ENCODE results near the gene RPGRIP1.
A peak's percentile ranks its signal among the peaks of the same experiment; 100 is the strongest.
"Not testable (repeated sequence)": the region's sequence is repeated elsewhere in the genome, so short reads cannot be mapped to it uniquely, and the experiment has no call there.

Gene RPGRIP1

DNA sequence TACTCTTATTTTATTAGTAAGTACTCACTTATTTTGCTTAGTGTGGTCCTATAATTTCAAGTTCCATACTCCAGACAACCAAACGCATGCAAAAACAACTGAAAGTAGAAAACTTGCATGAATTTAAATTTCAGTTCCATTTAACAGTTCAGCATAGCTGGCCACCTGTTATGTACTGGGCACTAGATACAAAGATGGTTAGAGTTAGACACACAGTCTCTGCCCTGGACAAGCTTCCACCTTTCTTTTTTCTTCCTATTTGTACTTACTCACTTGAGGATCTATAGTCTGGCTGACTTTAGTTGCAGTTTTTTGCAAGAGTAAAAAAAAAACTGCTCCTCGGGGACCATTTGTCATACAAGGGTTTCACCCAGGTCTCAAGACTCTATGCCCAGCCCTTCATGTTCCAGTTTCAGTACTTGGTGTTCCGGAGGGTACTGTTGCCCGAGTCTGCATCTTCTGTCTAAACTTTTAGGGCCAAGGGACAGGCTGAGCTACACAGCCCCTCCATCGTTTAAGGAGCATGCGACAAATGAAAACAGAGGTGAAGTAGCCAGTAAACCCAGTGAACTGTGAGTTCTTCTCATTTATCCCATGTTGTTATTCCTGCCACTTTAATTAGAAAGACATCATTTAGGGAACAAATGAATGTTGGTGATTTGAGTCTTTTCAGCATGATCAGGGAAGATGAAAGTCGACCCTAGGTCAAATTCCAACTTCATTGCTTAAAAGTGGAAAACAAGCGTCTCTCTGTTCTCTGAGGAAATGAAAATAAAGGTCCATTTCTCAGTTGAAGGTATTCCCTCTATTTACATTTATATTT, 22.3 kb downstream of the RPGRIP1 start:
- no peak for DNase-seq

DNA sequence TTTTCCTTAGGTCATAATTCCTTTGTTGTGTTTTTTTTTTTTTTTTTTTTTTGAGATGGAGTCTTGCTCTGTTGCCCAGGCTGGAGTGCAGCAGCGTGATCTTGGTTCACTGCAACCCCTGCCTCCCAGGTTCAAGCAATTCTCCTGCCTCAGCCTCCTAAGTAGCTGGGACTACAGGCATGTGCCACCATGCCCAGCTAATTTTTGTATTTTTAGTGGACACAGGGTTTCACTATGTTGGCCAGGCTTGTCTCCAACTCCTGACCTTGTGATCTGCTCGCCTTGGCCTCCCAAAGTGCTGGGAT, 22.9 kb downstream of the RPGRIP1 start:
- DNase-seq: not testable (repeated sequence)

DNA sequence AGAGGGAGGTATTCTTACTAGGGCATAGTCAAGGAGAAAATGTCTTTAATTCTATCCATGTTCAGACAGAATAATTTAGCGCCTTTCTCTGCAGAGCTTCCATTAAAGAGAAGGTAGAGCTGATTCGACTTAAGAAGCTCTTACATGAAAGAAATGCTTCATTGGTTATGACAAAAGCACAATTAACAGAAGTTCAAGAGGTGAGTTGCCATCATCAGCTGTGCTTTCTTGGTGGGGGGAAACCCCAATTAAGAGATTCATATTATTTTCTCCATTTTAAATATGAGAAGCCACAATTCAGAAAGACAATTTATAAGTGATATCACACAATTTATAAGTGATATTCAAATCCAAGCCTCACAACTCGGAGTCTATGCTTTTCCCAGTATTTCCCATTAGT, 27.8 kb downstream of the RPGRIP1 start:
- no peak for DNase-seq

DNA sequence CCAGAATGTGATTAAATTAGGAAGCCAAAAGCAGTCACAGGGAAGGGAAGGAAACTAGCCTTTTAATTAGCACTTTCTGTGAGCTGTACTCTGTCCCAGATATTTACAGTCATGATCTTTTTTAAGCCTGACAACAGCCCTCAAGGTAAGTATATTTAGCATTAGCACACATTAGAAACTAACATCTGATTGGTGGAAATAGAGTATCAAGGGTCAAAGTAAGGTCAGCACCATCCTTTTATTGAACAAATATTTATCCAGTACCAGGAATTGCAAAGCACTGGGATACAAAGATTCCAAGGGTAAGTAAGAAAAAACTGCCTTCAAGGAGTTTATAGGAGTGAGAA, 28.2 kb downstream of the RPGRIP1 start:
- DNase-seq: no peak

DNA sequence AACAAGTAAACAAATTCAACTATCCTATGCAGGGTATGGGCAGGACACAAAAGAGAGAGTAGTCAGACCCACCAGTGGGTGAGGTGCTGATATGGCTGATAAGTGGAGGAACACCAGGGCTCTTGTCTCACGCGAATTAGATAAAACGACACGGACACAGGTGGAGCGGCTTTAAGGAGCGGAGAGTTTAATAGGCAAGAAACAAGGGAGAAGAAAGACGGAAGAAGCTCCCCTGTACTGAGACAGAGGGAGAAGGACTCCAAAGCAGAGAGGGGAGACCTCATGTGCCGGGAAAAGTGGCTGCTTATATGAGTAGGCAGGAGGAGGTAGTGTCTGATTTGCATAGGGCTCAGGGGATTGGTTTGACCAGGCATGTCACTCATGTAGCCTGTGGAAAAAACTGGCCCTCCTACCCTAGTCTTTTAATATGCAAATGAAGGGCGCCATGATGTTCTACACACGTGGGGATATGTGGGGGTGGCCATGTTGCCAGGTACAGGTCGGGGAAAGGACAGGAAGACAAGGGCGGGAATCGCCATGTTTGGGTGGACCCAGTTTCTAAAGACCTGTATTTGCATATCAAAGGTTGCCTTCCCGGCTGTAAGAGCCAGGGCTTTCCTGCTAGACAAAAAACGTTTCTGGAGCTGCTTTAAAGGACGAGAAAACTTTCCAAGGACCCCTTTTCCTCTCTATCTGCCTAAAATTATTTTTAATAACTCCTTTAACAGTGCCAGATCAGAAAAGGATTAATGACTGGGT, 28.8 kb downstream of the RPGRIP1 start:
- peak; percentile 59 for DNase-seq

DNA sequence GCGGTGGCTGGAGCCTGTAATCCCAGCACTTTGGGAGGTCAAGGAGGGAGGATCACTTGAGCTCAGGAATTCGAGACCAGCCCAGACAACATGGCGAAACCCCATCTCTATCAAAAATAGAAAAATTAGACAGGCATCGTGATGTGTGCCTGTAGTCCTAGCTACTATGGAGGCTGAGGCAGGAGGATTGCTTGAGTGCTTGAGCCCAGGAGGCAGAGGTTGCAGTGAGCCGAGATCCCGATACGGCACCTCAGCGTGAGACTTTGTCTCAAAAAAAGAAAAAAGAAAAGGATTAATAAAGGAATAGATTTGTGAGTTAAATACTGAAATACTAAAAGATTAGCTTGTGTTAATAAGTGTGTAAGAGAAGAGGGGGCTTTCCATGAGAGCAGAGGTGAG, 29.4 kb downstream of the RPGRIP1 start:
- no peak for DNase-seq

DNA sequence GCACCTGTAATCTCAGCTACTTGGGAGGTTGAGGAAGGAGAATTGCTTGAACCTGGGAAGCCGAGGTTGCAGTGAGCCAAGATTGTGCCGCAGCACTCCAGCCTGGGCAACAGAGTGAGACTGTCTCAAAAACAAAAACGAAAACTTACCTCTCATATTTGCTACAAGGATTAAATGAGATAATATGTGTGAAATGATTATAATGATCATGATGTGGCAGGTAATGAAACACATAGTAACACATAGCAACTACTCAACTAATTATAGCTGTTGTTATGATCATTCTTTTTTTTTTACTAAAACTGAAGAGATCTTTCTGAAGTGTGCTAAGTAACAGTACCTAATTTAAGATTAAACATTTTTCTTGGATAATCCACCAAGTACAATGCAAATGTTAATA, 30.1 kb downstream of the RPGRIP1 start:
- no peak for DNase-seq

DNA sequence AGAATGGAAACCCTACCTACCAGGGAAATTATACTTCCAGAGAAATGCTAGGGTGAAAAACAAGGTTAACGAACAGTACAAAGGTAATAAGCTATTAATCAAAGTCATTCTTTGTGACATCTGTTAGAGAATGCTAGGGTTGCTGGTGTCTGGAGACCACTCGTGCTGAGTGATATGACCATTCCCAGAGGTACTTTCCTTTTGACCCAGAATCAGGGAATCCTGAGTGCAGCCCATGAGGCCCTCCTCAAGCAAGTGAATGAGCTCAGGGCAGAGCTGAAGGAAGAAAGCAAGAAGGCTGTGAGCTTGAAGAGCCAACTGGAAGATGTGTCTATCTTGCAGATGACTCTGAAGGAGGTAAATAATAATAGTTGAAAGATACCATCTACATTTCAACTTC, 31.7 kb downstream of the RPGRIP1 start:
- no peak for DNase-seq

DNA sequence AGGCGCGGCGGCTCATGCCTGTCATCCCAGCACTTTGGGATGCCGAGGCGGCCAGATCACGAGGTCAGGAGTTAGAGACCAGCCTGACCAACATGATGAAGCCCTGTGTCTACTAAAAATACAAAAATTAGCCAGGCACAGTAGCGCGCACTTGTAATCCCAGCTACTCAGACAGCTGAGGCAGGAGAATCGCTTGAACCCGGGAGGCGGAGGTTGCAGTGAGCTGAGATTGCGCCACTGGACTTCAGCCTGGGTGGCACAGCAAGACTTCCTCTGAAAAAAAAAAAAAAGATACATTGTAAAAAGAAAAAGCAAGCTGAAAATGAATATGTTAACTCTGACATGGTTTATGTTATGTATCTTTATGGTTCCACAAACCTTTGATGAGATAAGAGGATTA, 33.6 kb downstream of the RPGRIP1 start:
- no peak for DNase-seq

DNA sequence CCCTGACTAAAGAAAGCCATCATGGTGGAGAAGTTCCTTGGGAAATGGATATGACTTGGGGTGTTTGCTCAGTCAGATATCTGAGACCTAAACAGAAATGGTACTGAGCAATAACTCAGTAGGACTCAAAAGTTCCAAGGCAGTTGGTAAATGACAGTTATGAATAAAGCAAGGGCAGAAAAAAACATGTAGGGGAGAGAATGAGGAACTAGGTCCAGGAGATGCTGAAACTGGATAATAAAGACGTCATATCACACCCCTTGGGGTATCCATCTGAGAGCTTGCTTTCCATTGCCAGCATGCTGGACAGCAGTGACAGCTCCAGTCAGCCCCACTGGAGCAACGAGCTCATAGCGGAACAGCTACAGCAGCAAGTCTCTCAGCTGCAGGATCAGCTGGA, 37.5 kb downstream of the RPGRIP1 start:
- no peak for DNase-seq

DNA sequence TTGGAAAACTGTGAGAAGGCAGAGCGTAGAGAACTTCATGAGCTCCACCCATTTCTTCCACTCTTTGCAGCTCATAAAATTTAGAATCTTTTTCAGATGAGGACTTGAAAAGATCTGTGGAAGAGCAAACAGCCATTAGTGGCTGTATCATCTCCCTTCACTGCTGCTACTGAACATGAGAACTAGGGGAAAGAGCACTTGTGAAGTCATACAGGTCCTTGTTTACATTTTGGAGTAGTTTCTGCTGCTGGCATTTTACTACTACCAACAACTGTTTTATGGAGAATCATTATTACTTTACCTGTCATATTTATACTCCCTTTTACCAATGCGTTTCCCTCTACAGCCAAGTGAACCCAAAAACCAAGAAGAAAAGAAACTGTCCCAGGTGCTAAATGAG, 41.0 kb downstream of the RPGRIP1 start:
- DNase-seq: no peak

DNA sequence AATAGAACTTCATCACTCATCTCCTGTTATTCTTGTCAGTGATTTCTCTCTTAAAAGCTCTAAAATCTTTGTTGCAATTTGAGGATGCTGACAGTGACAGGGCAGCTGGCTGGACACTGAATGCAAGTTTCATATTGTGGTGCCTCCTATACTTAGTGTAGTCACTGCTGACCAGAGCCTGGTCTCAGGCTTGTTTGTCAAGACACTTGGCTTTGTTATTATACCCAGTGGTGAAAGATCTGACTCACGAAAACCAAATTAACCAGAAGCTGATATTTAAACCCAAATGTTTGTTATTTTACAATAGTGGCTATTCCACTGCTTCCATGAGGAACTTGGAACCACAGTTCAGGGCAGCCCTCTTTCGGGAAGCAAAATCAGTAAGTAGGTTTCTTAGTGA, 42.8 kb downstream of the RPGRIP1 start:
- no peak for DNase-seq

DNA sequence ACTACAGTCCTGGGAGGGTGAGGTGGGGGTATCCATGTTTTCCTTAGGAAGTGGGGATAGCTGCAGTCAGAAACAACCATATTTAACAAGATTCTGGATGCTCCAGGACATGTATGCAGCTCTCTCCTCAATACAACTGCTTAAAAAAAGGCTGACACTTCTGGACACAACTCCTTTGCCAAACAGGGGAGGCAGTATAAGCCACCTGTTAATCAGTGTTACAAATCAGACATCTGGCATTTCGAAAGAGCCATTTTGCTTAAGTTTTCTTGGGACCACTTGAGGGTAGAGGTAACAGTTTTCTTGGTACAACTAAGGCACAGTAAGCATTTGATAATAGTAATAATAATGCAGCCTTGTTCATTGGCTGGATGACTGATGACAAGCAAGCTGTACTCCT, 47.1 kb downstream of the RPGRIP1 start:
- no peak for DNase-seq

Data from EL (cell line).